IPS-NIHi7 (cell line): ENCODE measurements around the gene NRN1L.
"Not testable (repeated sequence)": the region's sequence is repeated elsewhere in the genome, so short reads cannot be mapped to it uniquely, and the experiment has no call there.

Experiments
- DNase-seq: peaks from one replicate; pipeline ENCODE4 v3.0.0; 2012; ENCODE audit warnings: mixed read lengths; ENCODE audit errors: extremely low spot score

The NRN1L gene

GRCh38 chr16:67884684-67885083, at the start of gene NRN1L:
TSS of gene NRN1L (plus strand) at chr16:67884885. CDS start at chr16:67884904, 19 bp downstream.
- DNase-seq: peak; percentile 97

DNA sequence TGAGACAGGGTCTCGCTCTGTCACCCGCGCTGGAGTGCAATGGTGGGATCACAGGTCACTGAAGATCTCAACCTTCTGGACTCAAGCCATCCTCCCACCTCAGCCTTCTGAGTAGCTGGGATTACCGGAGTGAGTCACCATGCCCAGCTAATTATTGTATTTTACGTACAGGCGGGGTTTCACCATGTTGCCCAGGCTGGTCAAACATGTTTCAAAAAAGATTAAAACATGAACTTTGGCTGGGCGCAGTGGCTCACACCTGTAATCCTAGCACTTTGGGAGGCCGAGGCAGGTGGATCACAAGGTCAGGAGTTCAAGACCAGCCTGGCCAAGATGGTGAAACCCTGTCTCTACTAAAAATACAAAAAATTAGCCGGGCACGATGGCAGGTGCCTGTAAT, 47.5 kb upstream of the NRN1L start:
- DNase-seq: not testable (repeated sequence)

- DNase-seq: no peak
Observed at GRCh38 chr16:67837811-67838210, 46.9 kb upstream of the NRN1L start.

DNA sequence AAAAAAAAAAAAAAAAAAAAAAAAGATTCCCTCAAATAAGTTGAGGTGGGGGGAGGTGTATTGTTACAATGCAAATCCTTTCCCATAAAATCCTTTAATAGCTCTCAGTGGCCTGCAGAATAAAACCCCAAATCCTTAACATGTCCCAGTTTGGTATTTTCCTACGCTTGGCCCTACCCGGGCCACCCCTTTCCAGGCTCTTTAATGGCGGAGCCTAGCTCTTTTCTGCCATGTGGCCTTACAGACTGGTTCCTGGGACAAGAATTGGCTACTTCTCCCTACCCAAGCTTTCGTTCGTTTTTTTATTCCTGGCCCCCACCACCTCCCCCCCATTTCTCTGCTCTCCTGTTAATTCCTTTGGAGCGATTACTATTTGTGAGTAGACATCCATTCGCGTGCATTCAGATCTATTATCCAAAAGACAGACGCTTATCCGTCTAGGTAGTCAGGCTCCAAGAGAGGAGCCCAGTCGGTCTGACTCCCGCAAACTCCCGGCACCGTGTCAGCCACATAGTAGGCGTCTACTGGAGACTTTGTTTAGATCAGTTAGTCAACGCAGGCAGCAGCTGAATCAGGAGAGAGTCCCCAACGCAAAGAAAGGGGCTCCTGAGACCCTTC, 43.4 kb upstream of the NRN1L start:
- DNase-seq: no peak

DNA sequence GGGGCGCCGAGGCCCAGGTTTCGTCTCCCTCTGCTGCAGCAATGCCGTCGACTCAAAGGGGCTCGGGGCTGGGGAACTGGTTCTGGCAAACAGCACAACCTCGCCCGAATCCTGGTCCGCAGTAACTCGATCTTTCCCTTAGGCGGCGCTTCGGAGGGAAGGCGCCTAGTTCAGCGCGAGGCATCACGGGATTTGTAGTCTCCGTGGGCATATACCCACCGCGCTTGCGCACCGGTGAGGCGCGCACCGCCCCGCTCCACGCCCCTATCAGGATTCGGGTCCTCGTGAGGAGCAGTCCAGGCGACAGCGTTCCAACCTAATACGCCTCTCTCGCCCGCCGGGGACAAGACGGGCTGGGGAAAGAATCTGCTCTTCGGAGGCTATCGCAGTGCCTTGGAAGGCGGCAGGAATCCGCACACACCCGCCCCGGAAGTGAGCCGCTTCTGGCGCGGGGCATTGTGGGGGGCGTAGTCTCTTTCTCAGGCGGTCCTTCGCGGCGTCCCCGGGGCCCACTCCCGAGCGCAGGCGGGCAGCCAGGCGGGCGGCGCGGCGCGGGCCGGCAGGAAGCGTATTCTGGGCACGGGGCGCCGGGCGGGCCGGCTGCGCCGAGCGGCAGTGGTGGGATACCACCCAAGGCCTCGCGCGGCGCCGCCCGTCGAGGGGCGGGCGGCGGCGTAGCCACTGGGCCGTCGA, 42.7 kb upstream of the NRN1L start, which contains the start of gene THAP11:
Gene THAP11 (plus strand): TSS at position 505 of the 693 bp plus-strand sequence. CDS start 235 bp downstream, outside the sequence.
- peak; percentile 92 for DNase-seq

GRCh38 chr16:67842509-67843342, 42.0 kb upstream of the NRN1L start:
- peak; percentile 39 for DNase-seq

DNA sequence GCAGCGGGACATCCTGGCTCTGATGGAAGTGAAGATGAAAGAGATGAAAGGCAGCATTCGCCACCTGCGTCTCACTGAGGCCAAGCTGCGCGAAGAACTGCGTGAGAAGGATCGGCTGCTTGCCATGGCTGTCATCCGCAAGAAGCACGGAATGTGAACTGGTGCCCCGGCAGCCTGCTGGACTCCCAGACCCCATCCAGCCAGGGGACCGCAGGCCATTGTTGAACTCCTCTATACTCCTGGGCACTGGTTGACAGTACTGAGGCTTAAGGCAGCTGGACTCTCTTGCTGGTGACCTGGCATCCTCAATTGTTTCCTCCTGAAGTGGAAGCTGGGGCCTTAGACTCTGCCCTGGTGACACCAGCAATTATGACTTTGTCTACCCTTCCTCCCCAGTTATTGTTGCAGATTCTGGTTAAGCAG, 41.3 kb upstream of the NRN1L start:
- no peak for DNase-seq

- DNase-seq: no peak
Observed at GRCh38 chr16:67844497-67844896, 40.2 kb upstream of the NRN1L start.

GRCh38 chr16:67845291-67846062, 39.2 kb upstream of the NRN1L start:
- DNase-seq: no peak

- DNase-seq: no peak
Observed at GRCh38 chr16:67846063-67846319, 38.7 kb upstream of the NRN1L start.

DNA sequence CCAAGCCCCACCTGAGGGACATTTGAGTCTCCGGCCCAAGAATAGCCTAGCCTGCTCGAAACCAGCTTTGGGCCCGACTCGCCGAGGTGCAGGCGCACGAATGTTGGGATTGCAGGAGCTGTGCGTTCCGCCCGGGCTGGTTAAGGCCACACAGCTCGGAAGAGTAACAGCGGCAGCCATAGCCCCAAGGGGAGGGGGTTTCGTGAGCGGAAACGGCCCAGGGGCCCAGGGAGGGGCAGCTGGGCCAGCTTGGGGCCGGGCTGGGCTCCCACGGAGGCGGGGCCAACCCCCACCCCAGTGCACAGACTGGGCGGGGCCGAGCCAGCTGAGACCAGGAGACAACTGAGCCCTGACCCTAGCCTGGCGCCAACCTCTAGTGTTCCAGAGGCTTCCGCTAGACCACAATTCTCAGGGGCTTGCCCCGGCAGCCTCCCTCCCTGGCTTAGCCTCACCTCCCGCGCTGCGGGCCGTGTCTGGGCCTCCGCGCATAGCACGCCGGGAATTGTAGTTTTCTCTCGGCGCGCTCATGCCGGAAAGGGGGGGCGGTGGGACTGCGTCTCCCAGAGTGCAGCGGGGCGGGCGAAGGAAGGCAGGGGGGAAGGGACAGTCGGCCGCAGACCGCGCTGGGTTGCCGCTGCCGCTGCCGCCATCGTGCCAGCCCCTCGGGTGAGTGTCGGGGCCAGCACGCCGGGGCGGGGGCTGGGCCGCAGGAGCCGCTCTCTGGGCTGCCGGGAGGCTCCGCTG, 38.2 kb upstream of the NRN1L start, which contains the start of gene NUTF2:
Gene NUTF2 (plus strand): TSS at position 614 of the 744 bp plus-strand sequence. CDS start 18,198 bp downstream, outside the sequence.
- peak; percentile 94 for DNase-seq

DNA sequence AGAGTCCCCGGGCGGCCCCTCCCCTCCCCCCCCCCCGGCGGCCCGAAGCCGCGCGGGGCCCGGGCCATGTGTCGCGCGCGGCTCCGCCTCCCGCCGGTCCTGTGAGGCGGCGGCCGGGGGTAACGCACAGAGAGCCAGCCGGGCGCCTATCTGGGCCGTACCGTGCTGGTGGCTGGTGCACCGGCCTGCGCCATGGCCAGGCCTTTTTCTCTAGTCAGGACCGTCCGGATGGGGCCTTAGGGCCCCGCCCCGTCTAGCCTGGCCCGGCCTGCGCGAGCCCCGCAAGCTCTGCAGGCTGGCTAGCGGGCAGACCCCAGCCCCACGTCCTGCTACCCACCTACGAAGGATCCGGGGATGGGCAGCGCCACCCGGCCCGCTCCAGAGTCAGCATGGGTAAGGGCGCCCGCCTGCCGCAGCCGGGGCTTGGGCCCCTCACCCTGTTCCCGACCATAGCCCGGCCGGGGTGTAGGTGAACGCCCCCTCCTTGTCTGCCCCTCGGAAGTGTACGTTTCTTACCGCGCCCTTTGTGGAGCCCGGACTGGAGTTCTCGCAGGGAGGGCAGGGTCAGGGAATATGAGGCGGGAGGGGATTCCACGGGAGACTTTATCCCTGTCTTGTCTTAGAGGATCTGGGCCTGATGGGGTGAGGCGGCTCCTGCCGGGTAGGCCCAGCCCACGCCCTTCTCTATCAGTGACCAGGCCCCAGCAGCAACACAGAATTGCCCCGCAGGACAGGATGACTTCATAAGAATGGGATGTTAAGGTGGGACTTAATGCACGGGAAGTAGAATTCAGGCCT, 37.4 kb upstream of the NRN1L start, which contains the start of gene CENPT:
Gene CENPT (minus strand): TSS at position 630 of the 798 bp plus-strand sequence. CDS start 13,834 bp downstream, outside the sequence.
- no peak for DNase-seq

GRCh38 chr16:67848118-67848517, 36.6 kb upstream of the NRN1L start:
- DNase-seq: no peak

DNA sequence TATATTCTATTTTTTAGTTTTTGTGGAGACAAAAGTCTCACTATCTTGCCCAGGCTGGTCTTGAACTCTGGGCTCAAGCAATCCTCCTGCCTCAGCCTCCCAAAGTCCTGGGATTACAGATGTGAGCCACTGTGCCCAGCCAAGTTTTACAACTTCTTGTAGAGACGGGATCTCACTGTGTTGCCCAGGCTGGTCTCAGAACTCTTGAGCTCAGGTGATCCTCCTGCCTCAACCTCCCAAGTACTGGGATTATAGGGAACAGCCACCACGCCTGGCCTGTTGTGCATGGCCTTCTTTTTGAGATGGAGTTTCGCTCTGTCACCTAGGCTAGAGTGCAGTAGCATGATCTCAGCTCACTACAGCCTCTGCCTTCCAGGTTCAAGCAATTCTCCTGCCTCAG, 31.0 kb upstream of the NRN1L start:
- DNase-seq: no peak

- DNase-seq: no peak
Observed at GRCh38 chr16:67855789-67856188, 28.9 kb upstream of the NRN1L start.

DNA sequence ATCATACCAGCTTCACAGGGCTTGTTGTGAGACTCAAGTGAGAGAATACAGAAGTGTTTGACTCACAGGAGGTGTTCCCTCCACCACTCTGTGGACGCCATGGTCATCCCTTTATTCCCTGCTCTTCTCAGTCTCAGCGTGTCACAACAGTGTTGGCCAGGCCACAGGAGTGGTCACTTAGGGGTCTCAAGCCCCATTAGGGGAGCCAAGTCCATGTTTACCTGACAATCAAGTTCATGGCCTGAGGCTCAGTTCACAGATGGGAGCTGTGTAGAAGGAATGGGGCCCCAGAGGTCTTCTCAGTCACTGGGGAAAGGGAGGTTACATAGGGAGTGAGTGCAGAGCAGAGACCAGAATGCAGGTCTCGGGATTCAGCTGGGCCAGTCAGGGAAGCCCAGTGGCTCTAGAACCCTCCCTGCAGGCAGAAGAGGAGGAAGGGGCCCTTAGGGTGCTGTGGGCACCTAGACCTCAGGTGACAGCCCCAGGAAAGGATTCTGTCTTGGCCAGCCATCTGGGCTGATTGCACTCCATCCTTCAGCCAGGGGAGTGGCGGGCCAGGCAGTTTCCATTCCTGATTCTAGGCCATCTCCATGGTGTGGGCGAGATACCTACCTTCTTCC, 27.6 kb upstream of the NRN1L start:
- DNase-seq: no peak

GRCh38 chr16:67857547-67858233, 27.0 kb upstream of the NRN1L start:
- DNase-seq: peak; percentile 74

GRCh38 chr16:67858500-67858899, 26.2 kb upstream of the NRN1L start:
- no peak for DNase-seq
